SJCRH30 (cell line): ENCODE data around the gene PAPPA2. TPM values are rescaled to one million over a fixed set of nuclear protein-coding genes. Genes with fewer than 3 reads are reported as not detected.
"Not testable (repeated sequence)": the region's sequence is repeated elsewhere in the genome, so short reads cannot be mapped to it uniquely, and the experiment has no call there.

Experiments
- DNase-seq, 2 experiments: peaks; one replicate each; pipeline ENCODE4 v3.0.0-alpha.2; 2015 to 2020
- H3K27ac ChIP-seq: fragments of 250-450 bp; sonication (Bioruptor Pico); 2 replicates; pipeline ENCODE4 v1.5.1; 2020; ENCODE audit warnings: mild to moderate bottlenecking, moderate library complexity
- H3K27me3 ChIP-seq: fragments of 250-450 bp; sonication (Bioruptor Pico); 2 replicates; pipeline ENCODE4 v1.5.1; 2020; ENCODE audit warnings: mild to moderate bottlenecking, moderate library complexity
- H3K36me3 ChIP-seq: fragments of 250-450 bp; sonication (Bioruptor Pico); 2 replicates; pipeline ENCODE4 v1.5.1; 2020; ENCODE audit warnings: mild to moderate bottlenecking, moderate library complexity
- H3K4me1 ChIP-seq: fragments of 250-450 bp; sonication (Bioruptor Pico); 2 replicates; pipeline ENCODE4 v1.5.1; 2020; ENCODE audit warnings: mild to moderate bottlenecking, moderate library complexity
- H3K4me3 ChIP-seq: fragments of 250-450 bp; sonication (Bioruptor Pico); 2 replicates; pipeline ENCODE4 v1.5.1; 2020; ENCODE audit warnings: mild to moderate bottlenecking, moderate library complexity
- H3K9me3 ChIP-seq: fragments of 250-450 bp; sonication (Bioruptor Pico); replicated peaks from 2 replicates; pipeline ENCODE4 v1.5.1; 2020; ENCODE audit warnings: mild to moderate bottlenecking, moderate library complexity
- total RNA-seq: library from RNA; depleted of rRNA; stranded (reverse); fragments of >200 nt; shearing (Covaris generic); gene quantifications from 2 replicates; pipeline ENCODE4 v1.2.3, GENCODE V29; 2014; rRNA removed

The PAPPA2 gene, protein sequence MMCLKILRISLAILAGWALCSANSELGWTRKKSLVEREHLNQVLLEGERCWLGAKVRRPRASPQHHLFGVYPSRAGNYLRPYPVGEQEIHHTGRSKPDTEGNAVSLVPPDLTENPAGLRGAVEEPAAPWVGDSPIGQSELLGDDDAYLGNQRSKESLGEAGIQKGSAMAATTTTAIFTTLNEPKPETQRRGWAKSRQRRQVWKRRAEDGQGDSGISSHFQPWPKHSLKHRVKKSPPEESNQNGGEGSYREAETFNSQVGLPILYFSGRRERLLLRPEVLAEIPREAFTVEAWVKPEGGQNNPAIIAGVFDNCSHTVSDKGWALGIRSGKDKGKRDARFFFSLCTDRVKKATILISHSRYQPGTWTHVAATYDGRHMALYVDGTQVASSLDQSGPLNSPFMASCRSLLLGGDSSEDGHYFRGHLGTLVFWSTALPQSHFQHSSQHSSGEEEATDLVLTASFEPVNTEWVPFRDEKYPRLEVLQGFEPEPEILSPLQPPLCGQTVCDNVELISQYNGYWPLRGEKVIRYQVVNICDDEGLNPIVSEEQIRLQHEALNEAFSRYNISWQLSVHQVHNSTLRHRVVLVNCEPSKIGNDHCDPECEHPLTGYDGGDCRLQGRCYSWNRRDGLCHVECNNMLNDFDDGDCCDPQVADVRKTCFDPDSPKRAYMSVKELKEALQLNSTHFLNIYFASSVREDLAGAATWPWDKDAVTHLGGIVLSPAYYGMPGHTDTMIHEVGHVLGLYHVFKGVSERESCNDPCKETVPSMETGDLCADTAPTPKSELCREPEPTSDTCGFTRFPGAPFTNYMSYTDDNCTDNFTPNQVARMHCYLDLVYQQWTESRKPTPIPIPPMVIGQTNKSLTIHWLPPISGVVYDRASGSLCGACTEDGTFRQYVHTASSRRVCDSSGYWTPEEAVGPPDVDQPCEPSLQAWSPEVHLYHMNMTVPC (N-terminal part only)
- 0.04 and 0.05 TPM in 2 replicates for total RNA-seq

- no peaks in the 10 kb centered on the region for H3K4me1 ChIP-seq
- DNase-seq = no peak
- no peaks in the 10 kb centered on the region for H3K36me3 ChIP-seq
- no peaks in the 10 kb centered on the region for H3K9me3 ChIP-seq
- no peak within 1 kb of the TSS for H3K27ac ChIP-seq
- H3K4me3 ChIP-seq = no peak within 1 kb of the TSS
- no peaks in the 10 kb centered on the region for H3K27me3 ChIP-seq
Observed at GRCh38 chr1:176462674-176463378, at the start of gene PAPPA2. TSS of gene PAPPA2 (plus strand) at chr1:176463175. CDS start at chr1:176556323, 93,148 bp downstream.

- Histone ChIP-seq H3K4me1 (no peaks in the 10 kb centered on the region), H3K36me3 (no peaks in the 10 kb centered on the region), H3K27ac (no peak overlapping the region), H3K4me3 (no peak overlapping the region), H3K27me3 (no peaks in the 10 kb centered on the region), H3K9me3 (no peaks in the 10 kb centered on the region)
- DNase-seq = no peak
Observed at GRCh38 chr1:176416777-176417176, 46.2 kb upstream of the PAPPA2 start.

- H3K4me3 ChIP-seq, H3K36me3 ChIP-seq, H3K4me1 ChIP-seq, H3K27ac ChIP-seq, H3K9me3 ChIP-seq, DNase-seq, H3K27me3 ChIP-seq: not testable (repeated sequence)
Observed at GRCh38 chr1:176419608-176420007, 43.4 kb upstream of the PAPPA2 start.

GRCh38 chr1:176434234-176434633, 28.7 kb upstream of the PAPPA2 start:
- H3K9me3 ChIP-seq = no peaks in the 10 kb centered on the region
- no peak overlapping the region for H3K27ac ChIP-seq
- no peaks in the 10 kb centered on the region for H3K4me1 ChIP-seq
- no peak overlapping the region for H3K4me3 ChIP-seq
- H3K36me3 ChIP-seq = no peaks in the 10 kb centered on the region
- DNase-seq = no peak
- no peaks in the 10 kb centered on the region for H3K27me3 ChIP-seq

DNA sequence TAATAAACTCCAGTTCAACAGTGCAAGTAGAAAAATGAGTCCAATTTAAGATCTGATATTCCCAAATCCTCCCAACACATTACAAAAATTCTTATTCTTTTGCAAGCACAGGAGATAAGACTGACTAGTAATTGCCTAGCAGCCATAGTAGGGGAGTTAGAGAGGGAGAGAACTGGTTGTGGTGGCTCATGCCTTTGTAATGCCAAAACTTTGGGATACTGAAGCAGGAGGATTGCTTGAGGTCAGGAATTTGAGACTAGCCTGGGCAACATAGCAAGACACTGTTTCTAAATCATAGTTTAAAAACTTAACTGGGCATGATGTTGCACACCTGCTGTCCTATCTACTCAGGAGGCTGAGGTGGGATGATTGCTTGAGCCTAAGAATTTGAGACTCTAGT, 26.7 kb upstream of the PAPPA2 start:
- H3K4me3 ChIP-seq = no peak overlapping the region
- no peaks in the 10 kb centered on the region for H3K36me3 ChIP-seq
- H3K4me1 ChIP-seq = no peaks in the 10 kb centered on the region
- no peaks in the 10 kb centered on the region for H3K27me3 ChIP-seq
- DNase-seq = no peak
- no peaks in the 10 kb centered on the region for H3K9me3 ChIP-seq
- no peak overlapping the region for H3K27ac ChIP-seq

- no peaks in the 10 kb centered on the region for H3K27me3 ChIP-seq
- no peaks in the 10 kb centered on the region for H3K4me1 ChIP-seq
- no peak for DNase-seq
- no peaks in the 10 kb centered on the region for H3K9me3 ChIP-seq
- H3K4me3 ChIP-seq = no peak overlapping the region
- no peak overlapping the region for H3K27ac ChIP-seq
- no peaks in the 10 kb centered on the region for H3K36me3 ChIP-seq
Observed at GRCh38 chr1:176440176-176440575, 22.8 kb upstream of the PAPPA2 start.

DNA sequence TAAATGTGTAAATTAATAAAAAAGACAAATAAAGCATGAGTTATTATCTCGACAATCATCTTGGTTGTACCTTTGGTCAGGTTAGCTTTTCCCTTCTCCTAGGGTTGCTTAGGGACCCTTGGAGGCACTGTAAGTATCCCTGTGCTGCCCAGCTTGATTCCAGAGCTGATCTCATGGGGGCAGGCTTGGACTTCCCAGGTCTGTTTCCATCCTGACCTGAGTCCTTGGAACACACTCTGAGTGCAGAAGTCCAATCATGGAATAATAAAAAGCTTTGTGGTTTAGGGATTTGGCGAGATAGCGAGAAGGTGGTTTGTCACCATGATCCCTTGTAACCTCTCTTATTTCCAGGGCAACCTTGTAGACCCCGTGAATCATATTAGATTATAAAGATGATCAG, 18.7 kb upstream of the PAPPA2 start:
- no peak for DNase-seq
- Histone ChIP-seq H3K9me3 (no peaks in the 10 kb centered on the region), H3K27ac (no peak overlapping the region), H3K4me1 (no peaks in the 10 kb centered on the region), H3K27me3 (no peaks in the 10 kb centered on the region), H3K4me3 (no peak overlapping the region), H3K36me3 (no peaks in the 10 kb centered on the region)

DNA sequence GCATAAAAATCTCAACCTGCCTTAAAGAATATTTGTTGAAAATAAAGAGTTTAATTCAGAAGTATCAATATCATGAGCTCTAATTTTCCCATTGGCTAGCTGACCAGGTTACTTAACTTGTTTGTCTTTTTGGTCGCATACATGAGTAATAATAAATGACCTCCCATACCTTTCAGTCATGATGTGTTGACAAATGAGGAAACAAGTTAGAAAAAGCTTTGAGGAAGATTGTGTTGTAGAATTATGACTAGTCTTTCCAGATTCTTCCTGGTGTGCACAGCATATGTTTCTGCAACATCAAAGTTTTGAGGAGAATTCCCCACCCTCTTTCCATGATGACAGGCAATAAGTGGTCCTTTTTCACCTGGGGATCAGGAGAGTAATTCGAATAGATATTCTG, 17.6 kb upstream of the PAPPA2 start:
- no peak for DNase-seq
- Histone ChIP-seq H3K4me1 (no peaks in the 10 kb centered on the region), H3K9me3 (no peaks in the 10 kb centered on the region), H3K27ac (no peak overlapping the region), H3K4me3 (no peak overlapping the region), H3K36me3 (no peaks in the 10 kb centered on the region), H3K27me3 (no peaks in the 10 kb centered on the region)

GRCh38 chr1:176448340-176448739, 14.6 kb upstream of the PAPPA2 start:
- Histone ChIP-seq H3K27me3 (no peaks in the 10 kb centered on the region), H3K4me1 (no peaks in the 10 kb centered on the region), H3K4me3 (no peak overlapping the region), H3K9me3 (no peaks in the 10 kb centered on the region), H3K27ac (no peak overlapping the region), H3K36me3 (no peaks in the 10 kb centered on the region)
- no peak for DNase-seq

GRCh38 chr1:176450526-176450925, 12.4 kb upstream of the PAPPA2 start:
- H3K27ac ChIP-seq = no peak overlapping the region
- H3K4me1 ChIP-seq = no peaks in the 10 kb centered on the region
- no peak overlapping the region for H3K4me3 ChIP-seq
- DNase-seq = no peak
- H3K27me3 ChIP-seq = no peaks in the 10 kb centered on the region
- H3K9me3 ChIP-seq = no peaks in the 10 kb centered on the region
- H3K36me3 ChIP-seq = no peaks in the 10 kb centered on the region

DNA sequence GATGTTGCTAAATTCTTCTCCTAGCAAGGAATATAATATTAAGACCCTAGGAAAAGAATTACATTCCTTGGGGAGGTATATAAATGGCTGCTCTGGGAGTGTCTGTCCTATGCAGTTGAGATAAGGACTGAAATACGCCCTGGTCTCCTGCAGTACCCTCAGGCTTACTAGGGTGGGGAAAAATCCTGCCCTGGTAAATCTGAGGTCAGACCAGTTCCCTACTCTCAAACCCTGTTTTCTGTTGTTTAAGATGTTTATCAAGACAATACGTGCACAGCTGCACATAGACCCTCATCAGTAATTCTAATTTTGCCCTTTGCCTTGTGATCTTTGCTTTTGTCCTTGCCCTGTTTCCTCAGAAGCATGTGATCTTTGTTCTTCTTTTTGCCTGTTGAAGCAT, 11.2 kb upstream of the PAPPA2 start:
- not testable (repeated sequence) for H3K27me3 ChIP-seq, DNase-seq, H3K27ac ChIP-seq, H3K36me3 ChIP-seq, H3K9me3 ChIP-seq, H3K4me1 ChIP-seq, H3K4me3 ChIP-seq

- H3K4me1 ChIP-seq = no peaks in the 10 kb centered on the region
- H3K27me3 ChIP-seq = no peaks in the 10 kb centered on the region
- no peak for DNase-seq
- H3K36me3 ChIP-seq = no peaks in the 10 kb centered on the region
- no peaks in the 10 kb centered on the region for H3K9me3 ChIP-seq
- no peak overlapping the region for H3K4me3 ChIP-seq
- H3K27ac ChIP-seq = no peak overlapping the region
Observed at GRCh38 chr1:176456795-176457194, 6.2 kb upstream of the PAPPA2 start.

- H3K27me3 ChIP-seq = no peaks in the 10 kb centered on the region
- DNase-seq = no peak
- no peaks in the 10 kb centered on the region for H3K9me3 ChIP-seq
- H3K27ac ChIP-seq = no peak overlapping the region
- no peak overlapping the region for H3K4me3 ChIP-seq
- H3K4me1 ChIP-seq = no peaks in the 10 kb centered on the region
- no peaks in the 10 kb centered on the region for H3K36me3 ChIP-seq
Observed at GRCh38 chr1:176460544-176461336, 2.2 kb upstream of the PAPPA2 start.

DNA sequence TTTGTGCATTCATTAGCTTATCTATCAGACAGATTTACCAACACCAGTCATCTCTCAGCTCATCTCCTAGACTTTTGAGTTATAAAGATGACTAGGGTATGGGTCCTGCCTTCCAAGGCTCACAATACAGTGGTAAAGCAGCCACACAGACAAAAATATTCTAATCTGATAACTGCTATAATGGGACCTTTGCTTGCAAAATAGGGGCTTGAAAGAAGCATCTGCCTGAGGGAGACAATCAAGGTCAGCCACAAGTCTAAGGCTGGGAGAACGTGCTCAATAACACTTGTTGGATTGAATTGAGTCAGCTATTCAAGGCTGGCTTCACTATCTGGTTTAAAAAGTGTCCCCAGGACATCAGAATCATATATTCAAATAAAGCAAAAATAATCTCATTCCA, 1.4 kb upstream of the PAPPA2 start:
- H3K4me1 ChIP-seq = no peaks in the 10 kb centered on the region
- H3K36me3 ChIP-seq = no peaks in the 10 kb centered on the region
- H3K9me3 ChIP-seq = no peaks in the 10 kb centered on the region
- no peaks in the 10 kb centered on the region for H3K27me3 ChIP-seq
- no peak overlapping the region for H3K4me3 ChIP-seq
- DNase-seq = no peak
- no peak overlapping the region for H3K27ac ChIP-seq
